Left colon (tissue), 2 donors: ENCODE data around the gene PRR29. TPM values are rescaled to one million over a fixed set of nuclear protein-coding genes. Genes with fewer than 3 reads are reported as not detected.

ENCODE experiments used
- ATAC-seq: fragments of 200-7000 bp; cut with Tn5 transposase; one replicate; pipeline ENCODE4 v1.9.1; 2020; ENCODE audit warnings: mild to moderate bottlenecking, moderate library complexity
- DNase-seq, 2 donors: peaks; one replicate each; pipeline ENCODE4 v3.0.0-alpha.2; 2020
- intact Hi-C, 2 donors: fragments of 100-400 bp; cut with DNase I in 1 of 2; cut with micrococcal nuclease in 1 of 2; formaldehyde crosslinking; loops; one replicate each; pipeline versions ENCODE4 v1.11.2 to v1.14.0; 2022; cut with DNase I, micrococcal nuclease
- total RNA-seq, 2 donors: library from RNA; stranded (reverse); fragmentation: NEBNext Ultra II Directional; extraction: Animal tissue kit (Norgen Biotek cat#: 25700); gene quantifications; one replicate each; pipeline ENCODE4 v1.2.1, GENCODE V29; 2021
- donor health status: DM: no; HTN: no; CAD: no.
- donor health status: DM: yes; HTN: yes; CAD: no.

The PRR29 gene
- total RNA-seq, 2 donors from 2014 or later = 0.22 TPM; not detected in 1

GRCh38 chr17:63991611-63992010 lies 6.5 kb upstream of the PRR29 start:
- ATAC-seq (no peak), DNase-seq (no peak)
- intact Hi-C loops = no loop called here

GRCh38 chr17:63993368-63993985 lies 4.7 kb upstream of the PRR29 start:
- intact Hi-C loops = no loop called here
- DNase-seq (no peak), ATAC-seq (no peak)

- intact Hi-C loops = no loop called here
- ATAC-seq (no peak), DNase-seq (no peak)
Measured at GRCh38 chr17:63995626-63996025, 2.5 kb upstream of the PRR29 start.

GRCh38 chr17:63996430-63997182 lies 1.5 kb upstream of the PRR29 start:
- intact Hi-C loops = no loop called here
- ATAC-seq (no peak), DNase-seq (no peak)

GRCh38 chr17:63997341-63998048 lies 656 bp upstream of the PRR29 start:
- intact Hi-C loops = no loop called here
- DNase-seq (no peak), ATAC-seq (no peak)

GRCh38 chr17:63998721-63999679 lies 849 bp downstream of the PRR29 start:
- no peak for DNase-seq
- intact Hi-C loops = no loop called here
- peak; percentile 18 for ATAC-seq

- no peak for ATAC-seq
- intact Hi-C loops = no loop called here
- no peak for DNase-seq
Measured at GRCh38 chr17:63999680-64000531, 1.8 kb downstream of the PRR29 start.

- intact Hi-C loops = no loop called here
- ATAC-seq (no peak), DNase-seq (no peak)
Measured at GRCh38 chr17:64001091-64001579, 3.0 kb downstream of the PRR29 start.

- no peak for DNase-seq
- intact Hi-C loops = no loop called here
- ATAC-seq = no peak
Measured at GRCh38 chr17:64001763-64002529, 3.8 kb downstream of the PRR29 start.

- ATAC-seq (no peak), DNase-seq (peak in 1 of 2 donors; percentile 3)
- intact Hi-C loops = no loop called here
Measured at GRCh38 chr17:64002658-64003525, 4.7 kb downstream of the PRR29 start.

GRCh38 chr17:64003526-64004121 lies 5.5 kb downstream of the PRR29 start:
- intact Hi-C loops = no loop called here
- DNase-seq = peak in 1 of 2 donors; percentile 1
- no peak for ATAC-seq

- DNase-seq (peak in 1 of 2 donors; percentile 1), ATAC-seq (no peak)
- intact Hi-C loops = no loop called here
Measured at GRCh38 chr17:64004218-64004770, 6.1 kb downstream of the PRR29 start.

GRCh38 chr17:64004903-64005733 lies 7.0 kb downstream of the PRR29 start:
- ATAC-seq (no peak), DNase-seq (no peak)
- intact Hi-C loops = no loop called here

GRCh38 chr17:64005734-64006167 lies 7.6 kb downstream of the PRR29 start:
- ATAC-seq = peak; percentile 76
- intact Hi-C loops = no loop called here
- peak in 1 of 2 donors; percentile 55 for DNase-seq
